A549 treated with CORT108297 at 1 μM for 4 hours (cell line): ENCODE measurements around the gene ZC3H8. TPM values are rescaled to one million over a fixed set of nuclear protein-coding genes. Genes with fewer than 3 reads are reported as not detected.

Experiments
- total RNA-seq: library from RNA; stranded (reverse); fragments of 200-300 nt; extraction: Qiagen RNA extraction; gene quantifications from 5 replicates; pipeline ENCODE4 v1.2.3, GENCODE V29; 2022

ZC3H8 gene
- 12.7 to 17.3 TPM (median 15.1 TPM) in 5 replicates for total RNA-seq

GRCh38 chr2:112254466-112255240, at the start of gene ZC3H8:
ZC3H8 (minus strand) TSS chr2:112255042; CDS start chr2:112254981, 61 bp downstream.

GRCh38 chr2:112275311-112275886, 20.6 kb upstream of the ZC3H8 start, which contains the start of gene ZC3H6:
ZC3H6 (plus strand) TSS chr2:112275597; CDS start chr2:112275995, 398 bp downstream.

Other genes starting within 250 kb of the ZC3H8 start
- gene TMEM87B, start 199.8 kb downstream of the ZC3H8 start, total RNA-seq, result 14.3 to 20.3 TPM (median 15.8 TPM) in 5 replicates
- 0.49 to 0.74 TPM (median 0.66 TPM) in 5 replicates for gene FBLN7, start 116.7 kb downstream of the ZC3H8 start, total RNA-seq
- gene ZC3H6, start 20.6 kb upstream of the ZC3H8 start, total RNA-seq, result 0.14 to 0.73 TPM (median 0.35 TPM) in 5 replicates
- 2.5 to 3.4 TPM (median 3.2 TPM) in 5 replicates for gene RGPD8, start 178.6 kb upstream of the ZC3H8 start, total RNA-seq
- 34.8 to 41.4 TPM (median 36.7 TPM) in 5 replicates for gene TTL, start 227.1 kb upstream of the ZC3H8 start, total RNA-seq